HL-60 (cell line): ENCODE results near the gene GOLGA6L7.

ENCODE experiments used
- CTCF ChIP-seq: IDR thresholded peaks from one replicate; pipeline ENCODE4 v1.5.1; 2011; ENCODE audit warnings: low read length, control low read depth, inconsistent platforms; ENCODE audit not compliant: insufficient read depth
- POLR2AphosphoS5 ChIP-seq: IDR thresholded peaks from 2 replicates; pipeline ENCODE4 v1.6.1; 2012; ENCODE audit warnings: low read depth
- REST ChIP-seq: IDR thresholded peaks from 2 replicates; pipeline ENCODE4 v1.6.1; 2012; ENCODE audit warnings: low read depth; ENCODE audit not compliant: insufficient replicate concordance

- TF ChIP-seq CTCF (no peak), POLR2AphosphoS5 (no peak), REST (no peak)
Observed at GRCh38 chr15:28888302-28888894, 40.0 kb upstream of the GOLGA6L7 start.
